Thyroid gland (tissue), 4 donors: Measurements from ENCODE around the gene SPINK7. TPM values are rescaled to one million over a fixed set of nuclear protein-coding genes. Genes with fewer than 3 reads are reported as not detected.
A peak's percentile ranks its signal among the peaks of the same experiment; 100 is the strongest.
"Not testable (repeated sequence)": the region's sequence is repeated elsewhere in the genome, so short reads cannot be mapped to it uniquely, and the experiment has no call there.

Source experiments
- DNase-seq, 2 donors: peaks; one replicate each; pipeline ENCODE4 v3.0.0-alpha.2; 2019
- H3K27ac ChIP-seq, 3 donors: fragments of 200-600 bp; sonication (generic); 1 replicate in 2 of 3; 2 replicates in 1 of 3; pipeline ENCODE4 v1.5.1; 2016 to 2019; ENCODE audit warnings: mild to moderate bottlenecking in 1 of 3, moderate library complexity in 1 of 3
- H3K27me3 ChIP-seq: fragments of 200-600 bp; sonication (generic); one replicate; pipeline ENCODE4 v1.5.1; 2019
- H3K36me3 ChIP-seq, 2 donors: fragments of 200-600 bp; sonication (generic); one replicate each; pipeline ENCODE4 v1.5.1; 2016 to 2019
- H3K4me1 ChIP-seq, 2 donors: fragments of 200-600 bp; sonication (generic); one replicate each; pipeline ENCODE4 v1.5.1; 2017 to 2019
- H3K4me3 ChIP-seq, 3 donors: fragments of 200-600 bp; sonication (generic); replicated peaks in 1 of 3; 1 replicate in 2 of 3; 2 replicates in 1 of 3; pipeline ENCODE4 v1.5.1; 2016; ENCODE audit warnings: mild to moderate bottlenecking in 1 of 3
- H3K9me3 ChIP-seq: fragments of 200-600 bp; sonication (generic); one replicate; pipeline ENCODE4 v1.5.1; 2017
- CTCF ChIP-seq, 6 experiments: fragments of 200-600 bp in 3 of 6; fragments of 450-650 bp in 3 of 6; sonication (generic) in 3 of 6; IDR thresholded peaks; one replicate each; pipeline ENCODE4 v1.5.1; 2016 to 2019; ENCODE audit warnings: antibody characterized with exemption in 6 of 6, mild to moderate bottlenecking in 2 of 6, inconsistent platforms in 1 of 6, moderate library complexity in 1 of 6
- POLR2A ChIP-seq, 2 donors: fragments of 450-650 bp; IDR thresholded peaks; one replicate each; pipeline ENCODE4 v1.6.1; 2017; ENCODE audit warnings: antibody characterized with exemption in 2 of 2, mild to moderate bottlenecking in 2 of 2, moderate library complexity in 1 of 2
- WGBS, 2 donors: methylation state at CpG; one replicate each; pipeline ENCODE4 v1.1.5; 2017; 5-methylcytosine and 5-hydroxymethylcytosine counted together
- intact Hi-C: fragments of 100-400 bp; cut with DNase I; formaldehyde crosslinking; loops from one replicate; pipeline ENCODE4 v1.15.1; 2023
- total RNA-seq, 4 donors: library from RNA; depleted of rRNA; stranded (reverse); fragments of >200 nt; gene quantifications; one replicate each; pipeline ENCODE4 v1.2.3, GENCODE V29; 2016

SPINK7 gene
- total RNA-seq, 4 donors from 2014 or later, result not detected

GRCh38 chr5:148311484-148311883 is 739 bp upstream of the SPINK7 start:
- Histone ChIP-seq H3K27me3 (no peaks in the 10 kb centered on the region), H3K36me3 (no peaks in the 10 kb centered on the region), H3K27ac (no peak overlapping the region), H3K4me1 (no peaks in the 10 kb centered on the region), H3K9me3 (no peaks in the 10 kb centered on the region), H3K4me3 (no peak overlapping the region)
- peak in 1 of 2 donors; percentile 44 for DNase-seq
- WGBS, 2 donors, result 61 to 64% methylated on average over 3 of the region's 3 CpGs
- TF ChIP-seq CTCF (IDR thresholded peaks at IDR 0.05), result no peak
- TF ChIP-seq POLR2A (IDR thresholded peaks at IDR 0.05), result no peak
- intact Hi-C loops, result no loop called here

- Histone ChIP-seq H3K4me1 (no peaks in the 10 kb centered on the region), H3K27ac (no peak overlapping the region), H3K27me3 (no peaks in the 10 kb centered on the region), H3K4me3 (no peak overlapping the region), H3K9me3 (no peaks in the 10 kb centered on the region), H3K36me3 (no peaks in the 10 kb centered on the region)
- 87 to 95% methylated on average over 2 of the region's 2 CpGs for WGBS, 2 donors
- intact Hi-C loops, result no loop called here
- TF ChIP-seq CTCF (IDR thresholded peaks at IDR 0.05), result no peak
- TF ChIP-seq POLR2A (IDR thresholded peaks at IDR 0.05), result no peak
- DNase-seq, result no peak
Observed at GRCh38 chr5:148314187-148314586, 2.0 kb downstream of the SPINK7 start.

DNA sequence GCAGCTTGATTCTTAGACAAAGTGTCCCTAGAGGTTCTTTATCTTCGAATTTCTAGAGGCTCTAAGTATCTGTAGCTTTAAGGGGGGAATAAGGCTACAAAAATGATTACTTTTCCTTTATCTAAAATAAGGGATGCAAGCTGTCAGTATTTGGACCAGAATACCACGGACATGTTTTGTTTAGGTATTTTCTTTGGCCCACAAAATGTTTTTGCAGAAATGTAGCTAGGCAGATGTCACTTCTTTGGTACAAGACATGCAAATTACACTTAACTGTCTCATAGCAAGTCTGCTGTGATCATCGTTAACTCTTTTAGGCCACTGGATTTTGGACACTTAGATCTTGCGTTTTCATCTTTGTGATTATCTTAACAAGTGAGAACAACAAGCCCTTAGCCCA is 2.5 kb downstream of the SPINK7 start:
- 61 to 65% methylated on average over 4 of the region's 4 CpGs for WGBS, 2 donors
- Histone ChIP-seq H3K27me3 (no peaks in the 10 kb centered on the region), H3K27ac (no peak overlapping the region), H3K4me1 (no peaks in the 10 kb centered on the region), H3K9me3 (no peaks in the 10 kb centered on the region), H3K36me3 (no peaks in the 10 kb centered on the region), H3K4me3 (no peak overlapping the region)
- intact Hi-C loops, result no loop called here
- TF ChIP-seq CTCF (IDR thresholded peaks at IDR 0.05) (no peak), POLR2A (IDR thresholded peaks at IDR 0.05) (no peak)
- DNase-seq, result no peak

- H3K36me3 ChIP-seq, intact Hi-C loops, H3K9me3 ChIP-seq, H3K4me1 ChIP-seq, H3K27me3 ChIP-seq, H3K27ac ChIP-seq, DNase-seq: not testable (repeated sequence)
- H3K4me3 ChIP-seq, result peak overlapping the region in 1 of 3 donors; percentile 6
- 52 to 67% methylated on average over 26 to 34 of the region's 42 CpGs for WGBS, 2 donors
Observed at GRCh38 chr5:148320011-148320963, 8.1 kb downstream of the SPINK7 start.

GRCh38 chr5:148333262-148333849 is 21.1 kb downstream of the SPINK7 start:
- Histone ChIP-seq H3K36me3 (no peaks in the 10 kb centered on the region), H3K27ac (no peak overlapping the region), H3K4me3 (no peak overlapping the region), H3K4me1 (no peaks in the 10 kb centered on the region), H3K9me3 (no peaks in the 10 kb centered on the region), H3K27me3 (no peaks in the 10 kb centered on the region)
- DNase-seq, result no peak
- 83 to 91% methylated on average over 4 of the region's 4 CpGs for WGBS, 2 donors
- intact Hi-C loops, result no loop called here
- TF ChIP-seq POLR2A (IDR thresholded peaks at IDR 0.05), result no peak
- TF ChIP-seq CTCF (IDR thresholded peaks at IDR 0.05), result no peak
